Aorta (tissue), 5 donors: ENCODE results near the gene ADAM22. TPM values are rescaled to one million over a fixed set of nuclear protein-coding genes. Genes with fewer than 3 reads are reported as not detected.
A peak's percentile ranks its signal among the peaks of the same experiment; 100 is the strongest.

Experiments
- ATAC-seq: fragments of 200-7000 bp; cut with Tn5 transposase; one replicate; pipeline ENCODE4 v1.9.1; 2022; ENCODE audit warnings: moderate library complexity; ENCODE audit not compliant: low FRiP score
- DNase-seq, 2 donors: peaks; one replicate each; pipeline ENCODE4 v3.0.0-alpha.2; 2020
- H3K27ac ChIP-seq, 2 donors: one replicate each; pipeline ENCODE4 v1.5.1; 2013; ENCODE audit warnings: low read length in 2 of 2, mild to moderate bottlenecking in 2 of 2, moderate library complexity in 2 of 2, control low read depth in 1 of 2, inconsistent platforms in 1 of 2, low read depth in 1 of 2
- H3K27me3 ChIP-seq, 2 donors: one replicate each; pipeline ENCODE4 v1.6.1; 2013; ENCODE audit warnings: control low read depth in 1 of 2, low read length in 1 of 2, mild to moderate bottlenecking in 1 of 2, moderate library complexity in 1 of 2; ENCODE audit not compliant: insufficient read depth in 2 of 2, control insufficient read depth in 1 of 2
- H3K36me3 ChIP-seq, 2 donors: one replicate each; pipeline ENCODE4 v1.6.1; 2013; ENCODE audit warnings: control low read depth in 1 of 2, low read length in 1 of 2, mild to moderate bottlenecking in 1 of 2; ENCODE audit not compliant: insufficient read depth in 2 of 2, control insufficient read depth in 1 of 2
- H3K4me1 ChIP-seq, 2 donors: one replicate each; pipeline ENCODE4 v1.6.1; 2013; ENCODE audit warnings: low read length in 2 of 2, control low read depth in 1 of 2, mild to moderate bottlenecking in 1 of 2, moderate library complexity in 1 of 2; ENCODE audit not compliant: insufficient read depth in 2 of 2, control insufficient read depth in 1 of 2
- H3K4me3 ChIP-seq, 2 donors: one replicate each; pipeline ENCODE4 v1.5.1; 2013; ENCODE audit warnings: low read length in 2 of 2, control low read depth in 1 of 2, mild to moderate bottlenecking in 1 of 2
- H3K9me3 ChIP-seq: one replicate; pipeline ENCODE4 v1.6.1; 2013; ENCODE audit warnings: mild to moderate bottlenecking, low read length; ENCODE audit not compliant: control insufficient read depth
- WGBS, 2 donors: extraction: QIAGEN DNeasy Blood & Tissue Kit; methylation state at CpG; one replicate each; pipeline ENCODE4 v1.1.7; 2013; 5-methylcytosine and 5-hydroxymethylcytosine counted together
- intact Hi-C, 2 donors: fragments of 100-400 bp; cut with DNase I; formaldehyde crosslinking; loops; one replicate each; pipeline versions ENCODE4 v1.14.2 to v1.15.0; 2022
- polyA plus RNA-seq, 2 donors: library from polyadenylated mRNA; stranded (reverse); fragments of 200-250 nt; gene quantifications; one replicate each; pipeline ENCODE4 v1.2.3, GENCODE V29; 2013
- total RNA-seq, 2 donors: library from RNA; stranded (reverse); fragmentation: NEBNext Ultra II Directional; extraction: Animal tissue kit (Norgen Biotek cat#: 25700); gene quantifications; one replicate each; pipeline ENCODE4 v1.2.1, GENCODE V29; 2021
- donor health status: healthy with polysubstance abuse.
- donor health status: Bipolar disorder and iron deficiency.
- donor health status: DM: no; HTN: no; CAD: no.
- donor health status: DM: no; HTN: no; CAD: no.
- donor health status: DM: yes; HTN: yes; CAD: no.

Gene ADAM22
- total and polyA plus RNA-seq, 4 donors: 0.13 to 8.4 (median 3.1) TPM

- H3K36me3 ChIP-seq: no peaks in the 10 kb centered on the region
- 11 to 35% methylated on average over 1 of the region's 1 CpG for WGBS, 2 donors
- ATAC-seq (no peak), DNase-seq (no peak)
- no peaks in the 10 kb centered on the region for H3K4me1 ChIP-seq
- H3K27me3 ChIP-seq: no peaks in the 10 kb centered on the region
- no peak overlapping the region for H3K4me3 ChIP-seq
- H3K9me3 ChIP-seq: no peaks in the 10 kb centered on the region
- H3K27ac ChIP-seq: no peak overlapping the region
- intact Hi-C loops: no loop called here
These were observed 34.0 kb downstream of the ADAM22 start for GRCh38 chr7:87968021-87968420.

DNA sequence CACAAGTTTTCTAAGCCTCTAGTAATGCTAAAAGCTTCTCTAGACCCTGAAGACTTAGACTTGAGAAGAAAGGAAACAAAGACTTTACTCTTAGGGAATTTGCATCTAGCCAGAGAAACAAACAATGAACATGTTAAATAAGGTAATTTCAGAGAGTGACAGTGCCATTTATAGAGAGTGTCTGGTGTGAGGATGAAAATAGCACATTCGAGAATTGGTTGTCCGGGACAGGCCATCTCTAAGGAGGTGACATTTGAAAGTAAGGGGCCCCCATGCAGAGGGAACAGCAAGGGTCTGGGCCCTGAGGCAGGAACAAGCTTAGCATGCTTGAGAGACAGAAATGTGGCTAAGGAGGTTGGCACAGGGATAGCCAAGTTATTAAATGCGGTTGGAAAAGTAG, 48.1 kb downstream of the ADAM22 start:
- no peaks in the 10 kb centered on the region for H3K9me3 ChIP-seq
- no peaks in the 10 kb centered on the region for H3K36me3 ChIP-seq
- H3K4me1 ChIP-seq: no peaks in the 10 kb centered on the region
- no peaks in the 10 kb centered on the region for H3K27me3 ChIP-seq
- no peak overlapping the region for H3K4me3 ChIP-seq
- intact Hi-C loops: no loop called here
- DNase-seq: no peak
- no peak for ATAC-seq
- WGBS, 2 donors: 75 to 83% methylated on average over 3 of the region's 3 CpGs
- H3K27ac ChIP-seq: no peak overlapping the region

GRCh38 chr7:87984088-87984487, 50.0 kb downstream of the ADAM22 start:
- no peaks in the 10 kb centered on the region for H3K4me1 ChIP-seq
- DNase-seq (no peak), ATAC-seq (no peak)
- peaks cover 0 to 2% of the 10 kb centered on the region in 2 donors for H3K27me3 ChIP-seq
- no peak overlapping the region for H3K4me3 ChIP-seq
- intact Hi-C loops: no loop called here
- no peaks in the 10 kb centered on the region for H3K9me3 ChIP-seq
- WGBS, 2 donors: 90 to 96% methylated on average over 3 of the region's 3 CpGs
- no peak overlapping the region for H3K27ac ChIP-seq
- no peaks in the 10 kb centered on the region for H3K36me3 ChIP-seq

- H3K27ac ChIP-seq: no peak overlapping the region
- H3K9me3 ChIP-seq: no peaks in the 10 kb centered on the region
- no peaks in the 10 kb centered on the region for H3K27me3 ChIP-seq
- DNase-seq: no peak
- H3K4me3 ChIP-seq: no peak overlapping the region
- intact Hi-C loops: no loop called here
- ATAC-seq: no peak
- no peaks in the 10 kb centered on the region for H3K36me3 ChIP-seq
- no peaks in the 10 kb centered on the region for H3K4me1 ChIP-seq
These were observed 59.2 kb downstream of the ADAM22 start for GRCh38 chr7:87993269-87993668.

GRCh38 chr7:87999261-87999660, 65.2 kb downstream of the ADAM22 start:
- H3K4me3 ChIP-seq: no peak overlapping the region
- no peaks in the 10 kb centered on the region for H3K9me3 ChIP-seq
- no peaks in the 10 kb centered on the region for H3K36me3 ChIP-seq
- WGBS, 2 donors: 69 to 83% methylated on average over 1 of the region's 1 CpG
- intact Hi-C loops: no loop called here
- H3K27ac ChIP-seq: no peak overlapping the region
- DNase-seq (no peak), ATAC-seq (no peak)
- H3K27me3 ChIP-seq: no peaks in the 10 kb centered on the region
- H3K4me1 ChIP-seq: no peaks in the 10 kb centered on the region

GRCh38 chr7:88001744-88002530, 67.9 kb downstream of the ADAM22 start:
- H3K4me1 ChIP-seq: no peaks in the 10 kb centered on the region
- intact Hi-C loops: no loop called here
- no peak overlapping the region for H3K27ac ChIP-seq
- no peak overlapping the region for H3K4me3 ChIP-seq
- ATAC-seq: peak; percentile 60
- no peak for DNase-seq
- no peaks in the 10 kb centered on the region for H3K9me3 ChIP-seq
- whole genome bisulfite sequencing, 2 donors: 83 to 91% methylated on average over 6 of the region's 6 CpGs
- no peaks in the 10 kb centered on the region for H3K27me3 ChIP-seq
- no peaks in the 10 kb centered on the region for H3K36me3 ChIP-seq

- ATAC-seq (peak; percentile 36), DNase-seq (no peak)
- H3K27ac ChIP-seq: no peak overlapping the region
- no peaks in the 10 kb centered on the region for H3K9me3 ChIP-seq
- no peaks in the 10 kb centered on the region for H3K27me3 ChIP-seq
- H3K4me1 ChIP-seq: no peaks in the 10 kb centered on the region
- no peaks in the 10 kb centered on the region for H3K36me3 ChIP-seq
- intact Hi-C loops: no loop called here
- no peak overlapping the region for H3K4me3 ChIP-seq
These were observed 68.6 kb downstream of the ADAM22 start for GRCh38 chr7:88002617-88003016.

DNA sequence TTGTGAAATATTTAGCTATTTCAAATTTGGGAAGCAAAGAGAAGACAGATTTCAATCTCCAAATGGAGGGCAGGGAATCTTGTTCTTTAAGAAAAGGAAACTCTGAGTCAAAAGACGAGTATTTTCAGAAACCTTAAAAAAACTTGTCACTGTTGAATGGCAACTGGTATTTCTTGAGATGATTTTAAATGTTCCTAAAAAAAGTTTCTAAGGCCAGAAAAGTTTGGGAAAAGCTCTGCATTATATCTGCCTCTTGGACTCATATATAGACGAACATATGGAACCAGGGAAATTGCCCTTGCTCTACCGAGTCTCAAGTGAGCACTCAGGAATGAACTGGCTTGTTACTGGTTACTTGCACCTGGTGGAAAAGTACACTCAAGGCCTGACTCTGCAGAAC, 69.5 kb downstream of the ADAM22 start:
- no peaks in the 10 kb centered on the region for H3K4me1 ChIP-seq
- H3K9me3 ChIP-seq: no peaks in the 10 kb centered on the region
- DNase-seq: no peak
- intact Hi-C loops: no loop called here
- no peak overlapping the region for H3K4me3 ChIP-seq
- no peaks in the 10 kb centered on the region for H3K27me3 ChIP-seq
- no peak for ATAC-seq
- no peaks in the 10 kb centered on the region for H3K36me3 ChIP-seq
- 42 to 48% methylated on average over 3 of the region's 3 CpGs for WGBS, 2 donors
- no peak overlapping the region for H3K27ac ChIP-seq

DNA sequence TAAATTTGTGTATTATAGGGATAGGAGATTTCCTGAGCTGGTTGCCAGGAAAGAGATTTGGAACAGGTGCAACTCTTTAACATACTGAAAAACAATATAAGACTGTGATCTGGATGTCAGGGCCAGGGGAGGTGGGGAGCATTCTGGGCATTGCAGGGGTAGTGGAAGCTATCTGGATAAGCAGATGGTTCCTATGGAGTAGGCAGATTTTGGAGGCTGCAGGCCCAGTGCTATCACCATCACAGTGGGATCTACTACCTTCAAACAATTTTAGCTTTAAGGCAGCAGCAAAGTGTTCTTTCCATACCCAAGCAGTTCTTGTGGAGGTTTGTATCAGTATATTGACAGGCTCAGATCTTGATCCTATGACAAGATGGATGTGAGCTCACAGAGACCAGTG, 71.1 kb downstream of the ADAM22 start:
- no peaks in the 10 kb centered on the region for H3K27me3 ChIP-seq
- ATAC-seq: no peak
- DNase-seq: no peak
- intact Hi-C loops: no loop called here
- no peaks in the 10 kb centered on the region for H3K36me3 ChIP-seq
- no peak overlapping the region for H3K27ac ChIP-seq
- no peak overlapping the region for H3K4me3 ChIP-seq
- H3K4me1 ChIP-seq: no peaks in the 10 kb centered on the region
- H3K9me3 ChIP-seq: no peaks in the 10 kb centered on the region
